Right atrium auricular region (tissue), 2 donors: ENCODE data around the gene MAJIN. TPM values are rescaled to one million over a fixed set of nuclear protein-coding genes. Genes with fewer than 3 reads are reported as not detected.

Experiments
- DNase-seq: peaks from one replicate; pipeline ENCODE4 v3.0.0-alpha.2; 2019; ENCODE audit warnings: low spot score
- H3K27ac ChIP-seq, 2 donors: fragments of 200-600 bp; sonication (generic); 1 replicate in 1 of 2; 2 replicates in 1 of 2; pipeline ENCODE4 v1.5.1; 2016 to 2019
- H3K27me3 ChIP-seq, 2 donors: fragments of 200-600 bp; sonication (generic); one replicate each; pipeline versions ENCODE4 v1.5.1 to v1.6.0; 2017 to 2019
- H3K36me3 ChIP-seq: fragments of 200-600 bp; sonication (generic); one replicate; pipeline ENCODE4 v1.5.1; 2016
- H3K4me1 ChIP-seq, 2 donors: fragments of 200-600 bp; sonication (generic); one replicate each; pipeline versions ENCODE4 v1.5.1 to v1.6.0; 2017 to 2019
- H3K4me3 ChIP-seq, 2 donors: fragments of 200-600 bp; sonication (generic); 1 replicate in 1 of 2; 2 replicates in 1 of 2; pipeline ENCODE4 v1.5.1; 2017 to 2019; ENCODE audit warnings: mild to moderate bottlenecking in 1 of 2, moderate library complexity in 1 of 2
- H3K9me3 ChIP-seq, 2 donors: fragments of 200-600 bp; sonication (generic); one replicate each; pipeline ENCODE4 v1.5.1; 2019
- CTCF ChIP-seq, 2 donors: fragments of 200-600 bp; sonication (generic); IDR thresholded peaks; one replicate each; pipeline ENCODE4 v1.5.1; 2019; ENCODE audit warnings: antibody characterized with exemption in 2 of 2
- total RNA-seq, 2 donors: library from RNA; depleted of rRNA; stranded (reverse); fragments of >200 nt; gene quantifications; one replicate each; pipeline ENCODE4 v1.1.0, GENCODE V29; 2016

Gene MAJIN
- total RNA-seq, 2 donors from 2014 or later: not detected

- Histone ChIP-seq H3K4me3 (no peak overlapping the region), H3K27me3 (no peaks in the 10 kb centered on the region), H3K36me3 (no peaks in the 10 kb centered on the region), H3K27ac (peak overlapping the region in 1 of 2 donors; percentile 4), H3K9me3 (no peaks in the 10 kb centered on the region), H3K4me1 (peaks cover 0 to 42% of the 10 kb centered on the region in 2 donors)
- no peak for TF ChIP-seq CTCF (IDR thresholded peaks at IDR 0.05)
- no peak for DNase-seq
Measured at GRCh38 chr11:64919627-64920026, 52.3 kb downstream of the MAJIN start.

- H3K4me1 ChIP-seq: peaks cover 0 to 34% of the 10 kb centered on the region in 2 donors
- no peaks in the 10 kb centered on the region for H3K27me3 ChIP-seq
- H3K27ac ChIP-seq: peak overlapping the region; percentile 77 to 86
- peaks cover 12% of the 10 kb centered on the region for H3K36me3 ChIP-seq
- H3K4me3 ChIP-seq: peak overlapping the region; percentile 45 to 84
- DNase-seq: no peak
- TF ChIP-seq CTCF (IDR thresholded peaks at IDR 0.05): no peak
- H3K9me3 ChIP-seq: no peaks in the 10 kb centered on the region
Measured at GRCh38 chr11:64918017-64918416, 53.9 kb downstream of the MAJIN start.

- no peaks in the 10 kb centered on the region for H3K27me3 ChIP-seq
- no peak for DNase-seq
- H3K27ac ChIP-seq: peak overlapping the region; percentile 77 to 86
- peak overlapping the region; percentile 45 to 84 for H3K4me3 ChIP-seq
- H3K36me3 ChIP-seq: peaks cover 16% of the 10 kb centered on the region
- H3K4me1 ChIP-seq: peaks cover 0 to 34% of the 10 kb centered on the region in 2 donors
- no peaks in the 10 kb centered on the region for H3K9me3 ChIP-seq
- TF ChIP-seq CTCF (IDR thresholded peaks at IDR 0.05): no peak
Measured at GRCh38 chr11:64917663-64917995, 54.3 kb downstream of the MAJIN start.

- Histone ChIP-seq H3K36me3 (peaks cover 19% of the 10 kb centered on the region), H3K4me3 (peak within 1 kb of the TSS; percentile 73 to 84), H3K4me1 (peaks cover 0 to 34% of the 10 kb centered on the region in 2 donors), H3K27ac (peak within 1 kb of the TSS; percentile 77 to 86), H3K27me3 (no peaks in the 10 kb centered on the region), H3K9me3 (no peaks in the 10 kb centered on the region)
- no peak for TF ChIP-seq CTCF (IDR thresholded peaks at IDR 0.05)
- peak; percentile 99 for DNase-seq
Measured at GRCh38 chr11:64916775-64917662, 54.9 kb downstream of the MAJIN start, which contains the start of gene ATG2A. ATG2A (minus strand) TSS chr11:64917209; CDS start chr11:64917135, 74 bp downstream.

- Histone ChIP-seq H3K4me3 (peak overlapping the region; percentile 73 to 84), H3K27me3 (no peaks in the 10 kb centered on the region), H3K4me1 (peaks cover 0 to 34% of the 10 kb centered on the region in 2 donors), H3K36me3 (peaks cover 27% of the 10 kb centered on the region), H3K27ac (peak overlapping the region; percentile 65 to 80), H3K9me3 (no peaks in the 10 kb centered on the region)
- TF ChIP-seq CTCF (IDR thresholded peaks at IDR 0.05): no peak
- peak; percentile 66 for DNase-seq
Measured at GRCh38 chr11:64916040-64916774, 55.7 kb downstream of the MAJIN start.
